ENCODE results near the gene PLEKHH3. TPM values are rescaled to one million over a fixed set of nuclear protein-coding genes. Genes with fewer than 3 reads are reported as not detected.

PLEKHH3 gene
- total RNA-seq, 1 donor from 2014 or later = 0.52 TPM

DNA sequence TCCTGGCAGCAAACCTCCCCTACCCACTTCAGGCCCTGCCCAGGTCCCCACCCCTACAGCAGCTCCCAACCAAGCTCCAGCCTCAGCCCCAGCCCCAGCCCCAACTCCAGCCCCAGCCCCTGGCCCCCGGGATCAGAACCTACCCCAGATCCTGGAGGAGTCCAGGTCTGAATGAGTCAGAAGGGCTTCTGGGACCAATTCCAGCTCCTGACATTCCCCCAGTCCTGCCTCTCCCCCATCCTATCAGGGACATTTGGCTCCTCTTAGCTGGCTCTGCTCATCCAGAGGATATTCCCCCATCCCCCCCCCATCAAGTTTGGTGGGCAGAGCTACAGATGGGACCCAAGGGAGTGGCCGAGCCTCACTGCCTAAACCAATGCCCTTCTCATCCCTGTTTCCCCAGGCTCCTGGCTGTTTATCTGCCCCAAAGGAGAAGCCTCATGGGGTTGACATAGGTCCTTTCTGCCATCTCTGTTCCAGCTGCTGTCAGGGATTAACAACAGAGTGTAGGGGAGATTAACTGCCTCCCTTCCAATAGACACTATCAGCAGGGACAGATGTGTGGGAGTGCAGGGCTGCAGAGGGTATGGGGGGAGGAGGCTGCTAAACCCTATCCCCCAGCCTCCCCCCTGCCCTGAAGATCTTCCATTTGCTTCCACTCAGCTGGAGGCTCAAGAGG is 22.1 kb upstream of the PLEKHH3 start:
- no peak for DNase-seq (ENCODE audit: low spot score)
- peaks cover 36% of the 10 kb centered on the region for H3K36me3 Mint-ChIP-seq (ENCODE audit: low read depth)
- H3K27ac Mint-ChIP-seq = no peak overlapping the region
- no peak overlapping the region for H3K4me3 Mint-ChIP-seq
- no peaks in the 10 kb centered on the region for H3K9me3 Mint-ChIP-seq
- no peaks in the 10 kb centered on the region for H3K4me1 Mint-ChIP-seq (ENCODE audit: low read depth)
- intact Hi-C loops (cut with micrococcal nuclease) = no loop called here
- H3K27me3 Mint-ChIP-seq (ENCODE audit: insufficient read depth) = peaks cover 9% of the 10 kb centered on the region

- intact Hi-C loops (cut with micrococcal nuclease) = no loop called here
- Mint-ChIP-seq H3K27ac (no peak overlapping the region), H3K4me1 (ENCODE audit: low read depth) (no peaks in the 10 kb centered on the region), H3K36me3 (ENCODE audit: low read depth) (peaks cover 22% of the 10 kb centered on the region), H3K27me3 (ENCODE audit: insufficient read depth) (peaks cover 7% of the 10 kb centered on the region), H3K9me3 (no peaks in the 10 kb centered on the region), H3K4me3 (no peak overlapping the region)
- DNase-seq (ENCODE audit: low spot score) = no peak
Observed at GRCh38 chr17:42697108-42697811, 20.5 kb upstream of the PLEKHH3 start.

GRCh38 chr17:42695500-42695899 is 18.7 kb upstream of the PLEKHH3 start:
- no peaks in the 10 kb centered on the region for H3K9me3 Mint-ChIP-seq
- no peaks in the 10 kb centered on the region for H3K4me1 Mint-ChIP-seq (ENCODE audit: low read depth)
- no peak overlapping the region for H3K4me3 Mint-ChIP-seq
- H3K36me3 Mint-ChIP-seq (ENCODE audit: low read depth) = peaks cover 9% of the 10 kb centered on the region
- H3K27ac Mint-ChIP-seq = no peak overlapping the region
- peaks cover 7% of the 10 kb centered on the region for H3K27me3 Mint-ChIP-seq (ENCODE audit: insufficient read depth)
- no peak for DNase-seq (ENCODE audit: low spot score)
- intact Hi-C loops (cut with micrococcal nuclease) = no loop called here

GRCh38 chr17:42694524-42694923 is 17.7 kb upstream of the PLEKHH3 start:
- no peak overlapping the region for H3K4me3 Mint-ChIP-seq
- DNase-seq (ENCODE audit: low spot score) = no peak
- H3K27ac Mint-ChIP-seq = no peak overlapping the region
- H3K36me3 Mint-ChIP-seq (ENCODE audit: low read depth) = peaks cover 6% of the 10 kb centered on the region
- peaks cover 7% of the 10 kb centered on the region for H3K27me3 Mint-ChIP-seq (ENCODE audit: insufficient read depth)
- no peaks in the 10 kb centered on the region for H3K4me1 Mint-ChIP-seq (ENCODE audit: low read depth)
- intact Hi-C loops (cut with micrococcal nuclease) = no loop called here
- H3K9me3 Mint-ChIP-seq = no peaks in the 10 kb centered on the region

GRCh38 chr17:42692489-42692888 is 15.7 kb upstream of the PLEKHH3 start:
- Mint-ChIP-seq H3K36me3 (ENCODE audit: low read depth) (peaks cover 2% of the 10 kb centered on the region), H3K27me3 (ENCODE audit: insufficient read depth) (peaks cover 1% of the 10 kb centered on the region), H3K27ac (no peak overlapping the region), H3K4me3 (no peak overlapping the region), H3K4me1 (ENCODE audit: low read depth) (no peaks in the 10 kb centered on the region), H3K9me3 (no peaks in the 10 kb centered on the region)
- intact Hi-C loops (cut with micrococcal nuclease) = no loop called here
- no peak for DNase-seq (ENCODE audit: low spot score)

- H3K4me3 Mint-ChIP-seq = no peak overlapping the region
- no peaks in the 10 kb centered on the region for H3K9me3 Mint-ChIP-seq
Observed at GRCh38 chr17:42691021-42691545, 14.3 kb upstream of the PLEKHH3 start.

GRCh38 chr17:42690596-42690995 is 13.8 kb upstream of the PLEKHH3 start:
- intact Hi-C loops (cut with micrococcal nuclease) = no loop called here
- H3K4me3 Mint-ChIP-seq = no peak overlapping the region
- H3K27ac Mint-ChIP-seq = no peak overlapping the region
- no peaks in the 10 kb centered on the region for H3K9me3 Mint-ChIP-seq
- no peaks in the 10 kb centered on the region for H3K4me1 Mint-ChIP-seq (ENCODE audit: low read depth)
- H3K27me3 Mint-ChIP-seq (ENCODE audit: insufficient read depth) = peaks cover 6% of the 10 kb centered on the region
- DNase-seq (ENCODE audit: low spot score) = no peak
- peaks cover 2% of the 10 kb centered on the region for H3K36me3 Mint-ChIP-seq (ENCODE audit: low read depth)

More at GRCh38 chr17:42691021-42691545, 14.3 kb upstream of the PLEKHH3 start:
- no peaks in the 10 kb centered on the region for H3K4me1 Mint-ChIP-seq (ENCODE audit: low read depth)
- no peak overlapping the region for H3K27ac Mint-ChIP-seq
- DNase-seq (ENCODE audit: low spot score) = no peak
- intact Hi-C loops (cut with micrococcal nuclease) = no loop called here
- H3K36me3 Mint-ChIP-seq (ENCODE audit: low read depth) = peaks cover 4% of the 10 kb centered on the region
- H3K27me3 Mint-ChIP-seq (ENCODE audit: insufficient read depth) = peaks cover 6% of the 10 kb centered on the region

DNA sequence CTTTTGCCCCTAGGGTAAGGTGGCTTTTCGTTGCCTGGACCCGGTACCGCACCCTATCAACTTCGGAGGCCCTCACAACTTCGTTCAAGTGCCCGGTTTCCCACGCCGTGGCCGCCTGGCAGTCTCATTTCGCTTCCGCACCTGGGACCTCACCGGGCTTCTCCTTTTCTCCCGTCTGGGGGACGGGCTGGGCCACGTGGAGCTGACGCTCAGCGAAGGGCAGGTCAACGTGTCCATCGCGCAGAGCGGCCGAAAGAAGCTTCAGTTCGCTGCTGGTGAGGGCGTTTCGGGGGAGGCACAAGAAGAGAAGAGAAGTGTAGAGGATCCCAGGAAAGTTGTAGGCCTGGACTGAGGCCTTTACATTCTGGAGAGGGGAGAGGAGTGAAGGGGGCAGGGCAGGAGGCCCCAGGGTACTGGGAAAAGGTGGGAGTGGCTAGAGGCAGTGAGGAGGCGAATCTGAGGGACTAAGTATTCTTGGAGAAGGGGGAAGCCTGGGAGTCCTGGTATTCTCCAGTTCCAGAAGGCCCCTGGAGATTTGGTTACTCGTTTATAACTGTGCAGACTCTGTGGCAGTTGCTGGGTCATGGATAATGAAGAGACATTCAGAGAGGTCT is 11.0 kb upstream of the PLEKHH3 start:
- Mint-ChIP-seq H3K27ac (no peak overlapping the region), H3K27me3 (ENCODE audit: insufficient read depth) (peaks cover 22% of the 10 kb centered on the region), H3K36me3 (ENCODE audit: low read depth) (peaks cover 2% of the 10 kb centered on the region), H3K9me3 (no peaks in the 10 kb centered on the region), H3K4me1 (ENCODE audit: low read depth) (peaks cover 9% of the 10 kb centered on the region), H3K4me3 (no peak overlapping the region)
- intact Hi-C loops (cut with micrococcal nuclease) = no loop called here
- DNase-seq (ENCODE audit: low spot score) = no peak

- intact Hi-C loops (cut with micrococcal nuclease) = no loop called here
- Mint-ChIP-seq H3K27me3 (ENCODE audit: insufficient read depth) (peaks cover 31% of the 10 kb centered on the region), H3K36me3 (ENCODE audit: low read depth) (peaks cover 3% of the 10 kb centered on the region), H3K9me3 (no peaks in the 10 kb centered on the region), H3K4me1 (ENCODE audit: low read depth) (peaks cover 21% of the 10 kb centered on the region), H3K27ac (no peak overlapping the region), H3K4me3 (no peak overlapping the region)
- no peak for DNase-seq (ENCODE audit: low spot score)
Observed at GRCh38 chr17:42686520-42687128, 9.8 kb upstream of the PLEKHH3 start.

DNA sequence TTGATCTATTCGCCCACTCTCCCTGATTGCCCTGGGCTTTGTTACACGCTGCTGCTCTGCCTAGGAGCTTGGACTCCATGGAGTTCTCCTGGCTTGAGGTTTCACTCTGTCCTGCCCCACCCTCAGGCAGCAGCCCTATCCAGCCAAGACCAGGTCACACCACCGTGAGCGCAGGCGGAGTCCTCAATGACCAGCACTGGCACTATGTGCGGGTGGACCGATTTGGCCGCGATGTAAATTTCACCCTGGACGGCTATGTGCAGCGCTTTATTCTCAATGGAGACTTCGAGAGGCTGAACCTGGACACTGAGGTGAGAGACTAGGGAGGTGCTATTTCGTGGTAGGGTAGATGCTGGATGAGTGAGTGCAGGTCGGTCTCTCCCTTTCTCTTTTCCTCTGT is 9.0 kb upstream of the PLEKHH3 start:
- Mint-ChIP-seq H3K9me3 (no peaks in the 10 kb centered on the region), H3K36me3 (ENCODE audit: low read depth) (peaks cover 3% of the 10 kb centered on the region), H3K4me3 (no peak overlapping the region), H3K4me1 (ENCODE audit: low read depth) (peaks cover 27% of the 10 kb centered on the region), H3K27me3 (ENCODE audit: insufficient read depth) (peaks cover 35% of the 10 kb centered on the region), H3K27ac (no peak overlapping the region)
- DNase-seq (ENCODE audit: low spot score) = no peak
- intact Hi-C loops (cut with micrococcal nuclease) = no loop called here

- peaks cover 3% of the 10 kb centered on the region for H3K36me3 Mint-ChIP-seq (ENCODE audit: low read depth)
- H3K9me3 Mint-ChIP-seq = no peaks in the 10 kb centered on the region
- H3K4me3 Mint-ChIP-seq = no peak overlapping the region
- no peak overlapping the region for H3K27ac Mint-ChIP-seq
- no peak for DNase-seq (ENCODE audit: low spot score)
- H3K4me1 Mint-ChIP-seq (ENCODE audit: low read depth) = peaks cover 27% of the 10 kb centered on the region
- peaks cover 35% of the 10 kb centered on the region for H3K27me3 Mint-ChIP-seq (ENCODE audit: insufficient read depth)
- intact Hi-C loops (cut with micrococcal nuclease) = no loop called here
Observed at GRCh38 chr17:42684929-42685556, 8.2 kb upstream of the PLEKHH3 start.

DNA sequence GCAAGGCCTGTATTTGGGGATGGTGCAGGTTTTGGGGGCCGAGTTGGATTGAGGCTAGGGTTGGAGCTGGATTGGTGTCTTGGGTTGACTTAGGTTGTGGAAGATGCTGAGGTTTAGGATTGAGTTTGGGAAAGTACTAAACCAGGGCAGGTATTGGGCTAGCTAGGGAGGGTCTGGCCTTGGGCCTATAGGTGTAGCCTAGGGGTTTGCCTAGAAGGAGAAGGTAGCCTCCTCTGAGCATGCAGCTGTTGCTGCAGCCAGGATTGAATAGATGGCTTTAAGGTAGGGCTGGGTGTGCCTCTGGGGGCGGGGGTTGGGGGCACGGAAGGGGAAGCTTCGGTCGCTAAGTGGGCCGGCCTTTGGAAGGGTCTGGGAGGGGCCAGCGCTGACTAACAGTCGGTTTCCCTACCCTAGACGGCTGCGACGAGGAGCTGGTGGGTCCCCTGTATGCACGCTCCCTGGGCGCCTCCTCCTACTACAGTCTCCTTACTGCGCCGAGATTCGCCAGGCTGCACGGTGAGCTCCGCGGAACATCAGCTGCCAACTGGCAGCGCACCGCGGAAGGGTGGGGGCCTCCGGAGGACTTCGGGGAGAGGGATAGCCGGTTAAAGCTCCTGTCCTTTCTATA is 6.7 kb upstream of the PLEKHH3 start:
- no peak for DNase-seq (ENCODE audit: low spot score)
- intact Hi-C loops (cut with micrococcal nuclease) = no loop called here
- no peaks in the 10 kb centered on the region for H3K9me3 Mint-ChIP-seq
- H3K4me1 Mint-ChIP-seq (ENCODE audit: low read depth) = peaks cover 37% of the 10 kb centered on the region
- H3K27me3 Mint-ChIP-seq (ENCODE audit: insufficient read depth) = peaks cover 35% of the 10 kb centered on the region
- H3K4me3 Mint-ChIP-seq = peak overlapping the region; percentile 43
- peaks cover 3% of the 10 kb centered on the region for H3K36me3 Mint-ChIP-seq (ENCODE audit: low read depth)
- no peak overlapping the region for H3K27ac Mint-ChIP-seq
